D721Med (cell line): ENCODE data around the gene TSC22D1.
"Not testable (repeated sequence)": the region's sequence is repeated elsewhere in the genome, so short reads cannot be mapped to it uniquely, and the experiment has no call there.

Source experiments
- DNase-seq: peaks from one replicate; pipeline ENCODE4 v3.0.0; 2011; ENCODE audit warnings: low spot score; ENCODE audit not compliant: insufficient read length
- FAIRE-seq: peaks from 2 replicates; lab custom pipeline; 2011; peaks lifted over from hg19 to GRCh38; lab: Jason Lieb, UNC
- TF ChIP-seq, protein P1 (sequence below): IDR thresholded peaks from 2 replicates; pipeline ENCODE4 v1.5.1; 2012; ENCODE audit warnings: mild to moderate bottlenecking, control low read depth; ENCODE audit not compliant: insufficient read depth; ENCODE audit errors: missing control alignments

Gene TSC22D1

DNA sequence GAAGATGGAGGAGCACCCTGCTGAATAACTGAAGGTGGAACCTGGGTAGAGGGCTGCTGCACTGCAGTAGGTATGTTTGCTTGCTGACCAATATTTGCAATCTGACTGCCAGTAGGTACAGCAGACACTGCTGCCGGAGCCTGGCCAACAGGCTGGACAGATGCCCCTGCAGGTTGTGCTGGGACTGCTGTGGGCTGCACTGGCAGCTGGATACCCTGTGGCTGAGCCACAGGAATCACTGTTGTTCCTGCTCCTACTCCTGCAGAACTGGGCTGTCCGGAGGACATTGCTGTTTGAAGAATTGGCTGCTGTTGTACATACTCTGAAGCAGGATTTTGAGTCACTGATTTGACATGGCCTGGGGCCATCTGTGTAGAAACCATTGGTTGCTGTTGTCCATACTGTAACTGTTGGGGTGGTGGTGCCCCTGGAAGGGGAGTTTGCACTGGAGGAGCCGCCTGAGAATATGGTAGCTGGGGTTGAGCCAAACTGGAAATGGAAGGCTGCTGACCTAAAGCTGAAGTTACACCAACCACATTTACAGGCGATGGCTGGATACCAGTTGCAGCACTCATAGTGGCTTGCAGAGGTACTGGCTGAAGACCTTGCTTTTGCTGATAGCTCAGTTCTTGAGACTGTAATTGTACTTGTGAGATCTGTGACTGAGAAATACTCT lies 2.2 kb downstream of the TSC22D1 start:
- no peak for DNase-seq
- no peak for FAIRE-seq
- TF ChIP-seq, protein P1, sequence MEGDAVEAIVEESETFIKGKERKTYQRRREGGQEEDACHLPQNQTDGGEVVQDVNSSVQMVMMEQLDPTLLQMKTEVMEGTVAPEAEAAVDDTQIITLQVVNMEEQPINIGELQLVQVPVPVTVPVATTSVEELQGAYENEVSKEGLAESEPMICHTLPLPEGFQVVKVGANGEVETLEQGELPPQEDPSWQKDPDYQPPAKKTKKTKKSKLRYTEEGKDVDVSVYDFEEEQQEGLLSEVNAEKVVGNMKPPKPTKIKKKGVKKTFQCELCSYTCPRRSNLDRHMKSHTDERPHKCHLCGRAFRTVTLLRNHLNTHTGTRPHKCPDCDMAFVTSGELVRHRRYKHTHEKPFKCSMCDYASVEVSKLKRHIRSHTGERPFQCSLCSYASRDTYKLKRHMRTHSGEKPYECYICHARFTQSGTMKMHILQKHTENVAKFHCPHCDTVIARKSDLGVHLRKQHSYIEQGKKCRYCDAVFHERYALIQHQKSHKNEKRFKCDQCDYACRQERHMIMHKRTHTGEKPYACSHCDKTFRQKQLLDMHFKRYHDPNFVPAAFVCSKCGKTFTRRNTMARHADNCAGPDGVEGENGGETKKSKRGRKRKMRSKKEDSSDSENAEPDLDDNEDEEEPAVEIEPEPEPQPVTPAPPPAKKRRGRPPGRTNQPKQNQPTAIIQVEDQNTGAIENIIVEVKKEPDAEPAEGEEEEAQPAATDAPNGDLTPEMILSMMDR = no peak

DNA sequence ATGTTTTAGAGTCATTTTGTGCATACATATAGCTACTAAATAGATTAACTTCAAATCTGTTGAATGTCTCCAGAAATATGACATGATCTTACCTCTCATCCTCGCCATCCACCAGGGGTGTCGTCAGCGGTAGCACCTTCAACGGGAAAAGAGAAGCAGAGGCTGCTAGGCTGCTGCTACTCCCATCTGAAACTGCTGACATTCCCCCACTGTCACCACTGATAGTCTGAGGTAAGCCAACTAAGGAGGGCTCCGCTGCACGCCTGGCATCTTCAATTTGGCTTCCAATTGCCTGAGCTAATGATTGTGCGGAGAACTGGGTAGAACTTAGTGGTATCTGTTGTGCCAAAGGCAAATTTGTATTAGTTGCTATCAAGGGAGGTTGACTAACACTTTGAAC lies 3.1 kb downstream of the TSC22D1 start:
- TF ChIP-seq, protein P1 = no peak
- FAIRE-seq = no peak
- no peak for DNase-seq

DNA sequence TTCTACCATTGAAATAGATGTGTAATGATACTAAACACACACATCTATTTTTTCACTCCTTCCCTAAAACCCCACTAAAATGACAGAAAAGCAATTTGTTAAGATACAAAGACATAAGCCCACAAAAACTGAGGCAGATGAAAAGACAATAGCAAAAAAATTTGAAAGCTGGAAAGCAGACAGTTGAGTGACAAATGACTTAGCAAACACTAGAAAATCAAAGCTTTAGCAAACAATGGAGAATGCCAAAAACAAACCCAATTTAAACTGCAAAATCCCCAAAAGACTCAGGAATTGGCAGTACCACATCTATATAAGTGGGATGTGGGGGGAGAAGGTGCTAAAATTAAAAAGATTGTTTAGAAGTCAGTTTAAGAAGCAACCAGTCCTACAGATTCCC lies 9.5 kb downstream of the TSC22D1 start:
- TF ChIP-seq, protein P1 = no peak
- DNase-seq (no peak), FAIRE-seq (no peak)

DNA sequence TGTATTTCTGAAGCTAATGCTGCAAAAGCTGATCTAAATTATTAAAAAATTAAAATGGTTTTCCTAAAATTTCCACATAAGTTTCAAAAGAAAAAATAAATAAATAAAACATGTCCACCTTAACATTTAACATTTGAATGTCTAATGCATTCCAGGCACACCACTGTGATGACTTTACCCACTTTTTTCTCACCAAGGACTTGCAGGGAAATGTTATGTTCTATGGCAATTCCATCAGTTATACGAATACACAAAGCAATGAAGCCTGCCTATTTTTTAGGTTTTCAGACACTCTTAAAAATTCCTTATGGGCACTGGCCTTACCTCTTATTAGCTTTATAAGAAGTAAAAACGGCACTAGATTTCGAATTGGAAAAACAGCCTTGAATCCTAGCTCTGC lies 10.2 kb downstream of the TSC22D1 start:
- DNase-seq = no peak
- TF ChIP-seq, protein P1 = no peak
- FAIRE-seq = no peak

DNA sequence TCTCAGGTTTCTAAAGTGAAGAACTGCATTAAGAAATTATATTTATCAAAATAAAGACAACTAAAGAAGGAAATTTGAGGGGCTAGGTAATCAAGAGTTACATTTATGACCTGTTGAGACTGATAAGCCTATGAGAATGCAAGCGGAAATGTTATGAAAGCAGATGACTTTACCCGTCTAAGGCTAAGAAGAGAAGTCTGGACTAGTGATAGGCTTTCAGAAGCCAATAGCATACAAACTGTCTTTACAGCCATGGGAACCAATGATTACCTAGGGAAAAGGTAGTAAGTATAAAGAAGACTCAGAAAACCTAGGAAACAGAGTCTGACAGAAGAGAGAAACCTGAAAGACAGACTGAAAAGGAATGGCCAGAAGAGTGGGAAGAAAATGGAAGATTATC lies 11.2 kb downstream of the TSC22D1 start:
- TF ChIP-seq, protein P1 = no peak
- no peak for DNase-seq

DNA sequence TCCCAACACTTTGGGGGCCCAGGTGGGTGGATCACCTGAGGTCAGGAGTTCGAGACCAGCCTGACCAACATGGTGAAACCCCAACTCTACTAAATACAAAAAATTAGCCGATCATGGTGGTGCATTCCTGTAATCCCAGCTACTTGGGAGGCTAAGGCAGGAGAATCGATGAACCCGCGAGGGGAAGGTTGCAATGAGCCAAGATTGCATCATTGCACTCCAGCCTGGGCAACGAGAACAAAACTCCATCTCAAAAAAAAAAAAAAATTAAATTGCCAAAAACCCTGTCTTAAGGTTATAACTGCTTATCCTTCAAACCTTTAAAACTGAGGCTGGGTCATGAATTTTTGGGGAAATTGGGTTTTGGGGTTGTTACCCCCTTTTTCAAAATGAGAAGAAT lies 13.3 kb downstream of the TSC22D1 start:
- FAIRE-seq, DNase-seq: not testable (repeated sequence)

More for the DNA sequence above, 11.2 kb downstream of the TSC22D1 start:
- no peak for FAIRE-seq

DNA sequence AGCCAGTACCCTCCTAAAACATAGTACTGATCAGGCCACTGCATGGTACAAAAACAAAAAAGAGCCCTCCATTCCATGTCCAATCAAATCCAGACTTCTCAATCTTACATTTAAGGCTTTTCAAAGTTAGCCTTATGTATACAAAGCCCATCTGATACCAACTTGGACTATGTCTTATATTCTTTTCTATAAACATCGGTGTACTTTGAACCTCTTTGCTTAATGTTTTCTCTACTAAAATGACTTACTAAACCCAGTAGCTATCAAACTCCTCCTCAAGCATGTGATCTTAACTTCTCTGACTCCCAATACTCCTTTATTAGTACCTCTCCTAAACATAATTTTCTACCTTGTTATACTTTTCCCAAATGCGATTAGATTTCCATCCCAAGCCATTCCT lies 14.8 kb downstream of the TSC22D1 start:
- FAIRE-seq (no peak), DNase-seq (no peak)
- TF ChIP-seq, protein P1 = no peak
